ENCODE results near the gene FAM107B.

FAM107B gene

GRCh38 chr10:14618674-14619073 lies 156.0 kb downstream of the FAM107B start:
- no peak for FAIRE-seq

- no peak for FAIRE-seq
Observed at GRCh38 chr10:14617852-14618251, 156.8 kb downstream of the FAM107B start.

GRCh38 chr10:14616955-14617730 lies 157.6 kb downstream of the FAM107B start:
- FAIRE-seq, result no peak

- FAIRE-seq, result no peak
Observed at GRCh38 chr10:14616465-14616864, 158.2 kb downstream of the FAM107B start.

GRCh38 chr10:14613588-14613920 lies 161.1 kb downstream of the FAM107B start:
- FAIRE-seq, result no peak

- FAIRE-seq, result no peak
Observed at GRCh38 chr10:14612873-14613587, 161.7 kb downstream of the FAM107B start.

- FAIRE-seq, result peak; percentile 61
Observed at GRCh38 chr10:14611968-14612693, 162.6 kb downstream of the FAM107B start.

GRCh38 chr10:14609178-14609577 lies 165.5 kb downstream of the FAM107B start:
- no peak for FAIRE-seq

GRCh38 chr10:14608381-14609001 lies 166.2 kb downstream of the FAM107B start:
- no peak for FAIRE-seq

GRCh38 chr10:14606633-14607032 lies 168.1 kb downstream of the FAM107B start:
- FAIRE-seq, result no peak

GRCh38 chr10:14605231-14605925 lies 169.3 kb downstream of the FAM107B start:
- no peak for FAIRE-seq

GRCh38 chr10:14604181-14605142 lies 170.2 kb downstream of the FAM107B start:
- no peak for FAIRE-seq

GRCh38 chr10:14603534-14604102 lies 171.1 kb downstream of the FAM107B start:
- no peak for FAIRE-seq

GRCh38 chr10:14602807-14603533 lies 171.7 kb downstream of the FAM107B start:
- no peak for FAIRE-seq

- FAIRE-seq, result no peak
Observed at GRCh38 chr10:14601872-14602725, 172.6 kb downstream of the FAM107B start.

- FAIRE-seq, result no peak
Observed at GRCh38 chr10:14601326-14601725, 173.4 kb downstream of the FAM107B start.

- FAIRE-seq, result no peak
Observed at GRCh38 chr10:14600065-14600464, 174.6 kb downstream of the FAM107B start.

GRCh38 chr10:14598809-14599764 lies 175.6 kb downstream of the FAM107B start:
- FAIRE-seq, result no peak
